NCI-H187 (cell line): ENCODE measurements around the gene MEST.
"Not testable (repeated sequence)": the region's sequence is repeated elsewhere in the genome, so short reads cannot be mapped to it uniquely, and the experiment has no call there.

Source experiments
- DNase-seq, 2 experiments: peaks; one replicate each; lab custom pipeline; 2025; lab: John Stamatoyannopoulos, UW

MEST gene

GRCh38 chr7:130491841-130492522 is at the start of gene MEST:
TSS of gene MEST (plus strand) at chr7:130492085. CDS start at chr7:130492314, 229 bp downstream.
- DNase-seq, result no peak

- DNase-seq, result no peak
Observed at GRCh38 chr7:130442601-130443000, 49.3 kb upstream of the MEST start.

GRCh38 chr7:130444234-130444633 is 47.7 kb upstream of the MEST start:
- no peak for DNase-seq

- DNase-seq, result no peak
Observed at GRCh38 chr7:130444751-130445407, 47.0 kb upstream of the MEST start.

- no peak for DNase-seq
Observed at GRCh38 chr7:130446259-130446658, 45.6 kb upstream of the MEST start.

- not testable (repeated sequence) for DNase-seq
Observed at GRCh38 chr7:130451344-130451743, 40.5 kb upstream of the MEST start.

GRCh38 chr7:130452951-130453350 is 38.9 kb upstream of the MEST start:
- no peak for DNase-seq

GRCh38 chr7:130454959-130455358 is 36.9 kb upstream of the MEST start:
- no peak for DNase-seq

- no peak for DNase-seq
Observed at GRCh38 chr7:130458257-130458656, 33.6 kb upstream of the MEST start.

- DNase-seq, result no peak
Observed at GRCh38 chr7:130461272-130461671, 30.6 kb upstream of the MEST start.

- DNase-seq, result peak in 1 of 2 experiments; percentile 39
Observed at GRCh38 chr7:130463553-130464434, 28.1 kb upstream of the MEST start.

GRCh38 chr7:130468612-130469011 is 23.3 kb upstream of the MEST start:
- DNase-seq, result no peak

GRCh38 chr7:130471974-130472373 is 19.9 kb upstream of the MEST start:
- no peak for DNase-seq

- no peak for DNase-seq
Observed at GRCh38 chr7:130473289-130473688, 18.6 kb upstream of the MEST start.

- DNase-seq, result peak in 1 of 2 experiments; percentile 24
Observed at GRCh38 chr7:130473876-130474275, 18.0 kb upstream of the MEST start.

GRCh38 chr7:130475776-130476175 is 16.1 kb upstream of the MEST start:
- DNase-seq, result no peak

GRCh38 chr7:130476297-130477150 is 15.4 kb upstream of the MEST start:
- no peak for DNase-seq

GRCh38 chr7:130478991-130479390 is 12.9 kb upstream of the MEST start:
- DNase-seq, result no peak

GRCh38 chr7:130479716-130480400 is 12.0 kb upstream of the MEST start:
- DNase-seq, result no peak

- DNase-seq, result no peak
Observed at GRCh38 chr7:130481898-130482297, 10.0 kb upstream of the MEST start.

GRCh38 chr7:130483031-130483430 is 8.9 kb upstream of the MEST start:
- DNase-seq, result no peak
